Stimulated activated naive CD4-positive, alpha-beta T cell treated with Interleukin-2 at 50 U/mL for 16 hours (primary cell): ENCODE results near the gene TRAF5.
"Not testable (repeated sequence)": the region's sequence is repeated elsewhere in the genome, so short reads cannot be mapped to it uniquely, and the experiment has no call there.

Experiments used
- DNase-seq: peaks from one replicate; lab custom pipeline; 2025; lab: John Stamatoyannopoulos, UW

Gene TRAF5

GRCh38 chr1:211326528-211327345 lies at the start of gene TRAF5:
Gene TRAF5 (plus strand): TSS chr1:211326833. CDS start chr1:211353240, 26,407 bp downstream.
- DNase-seq = peak; percentile 52

- no peak for DNase-seq
These were observed 47.3 kb upstream of the TRAF5 start for GRCh38 chr1:211279340-211279739.

GRCh38 chr1:211280910-211281309 lies 45.7 kb upstream of the TRAF5 start:
- DNase-seq = no peak

- DNase-seq = no peak
These were observed 45.2 kb upstream of the TRAF5 start for GRCh38 chr1:211281320-211282022.

GRCh38 chr1:211282023-211282373 lies 44.6 kb upstream of the TRAF5 start:
- DNase-seq = no peak

- DNase-seq = no peak
These were observed 41.4 kb upstream of the TRAF5 start for GRCh38 chr1:211285196-211285595.

GRCh38 chr1:211287218-211287617 lies 39.4 kb upstream of the TRAF5 start:
- DNase-seq = no peak

GRCh38 chr1:211292411-211292810 lies 34.2 kb upstream of the TRAF5 start:
- no peak for DNase-seq

- no peak for DNase-seq
These were observed 30.2 kb upstream of the TRAF5 start for GRCh38 chr1:211296396-211296795.

- peak; percentile 40 for DNase-seq
These were observed 21.6 kb upstream of the TRAF5 start for GRCh38 chr1:211305044-211305443.

GRCh38 chr1:211309617-211310016 lies 17.0 kb upstream of the TRAF5 start:
- no peak for DNase-seq

- DNase-seq = no peak
These were observed 13.2 kb upstream of the TRAF5 start for GRCh38 chr1:211313392-211313791.

- no peak for DNase-seq
These were observed 7.9 kb upstream of the TRAF5 start for GRCh38 chr1:211318576-211319280.

GRCh38 chr1:211319892-211320291 lies 6.7 kb upstream of the TRAF5 start:
- no peak for DNase-seq

- no peak for DNase-seq
These were observed 5.7 kb upstream of the TRAF5 start for GRCh38 chr1:211320980-211321379.

GRCh38 chr1:211321646-211322045 lies 5.0 kb upstream of the TRAF5 start:
- not testable (repeated sequence) for DNase-seq

- peak; percentile 56 for DNase-seq
These were observed 3.2 kb upstream of the TRAF5 start for GRCh38 chr1:211323156-211324063.

GRCh38 chr1:211324992-211325775 lies 1.4 kb upstream of the TRAF5 start:
- DNase-seq = no peak

- no peak for DNase-seq
These were observed 499 bp upstream of the TRAF5 start for GRCh38 chr1:211326140-211326527.

GRCh38 chr1:211327346-211327921 lies 801 bp downstream of the TRAF5 start:
- DNase-seq = no peak
